Osteocyte (in vitro differentiated cells): Measurements from ENCODE around the gene SEBOX. TPM values are rescaled to one million over a fixed set of nuclear protein-coding genes. Genes with fewer than 3 reads are reported as not detected.

ENCODE experiments used
- DNase-seq: peaks from one replicate; pipeline ENCODE4 v3.0.0; 2021; ENCODE audit warnings: mixed read lengths; ENCODE audit not compliant: unreplicated experiment; ENCODE audit errors: extremely low spot score
- H3K27ac Mint-ChIP-seq: one replicate; pipeline ENCODE4 v1.8.0; 2021; ENCODE audit warnings: mild to moderate bottlenecking, mixed read lengths; ENCODE audit not compliant: unreplicated experiment
- H3K27me3 Mint-ChIP-seq: one replicate; pipeline ENCODE4 v1.8.0; 2021; ENCODE audit warnings: mixed read lengths; ENCODE audit not compliant: unreplicated experiment
- H3K36me3 Mint-ChIP-seq: one replicate; pipeline ENCODE4 v1.8.0; 2021; ENCODE audit warnings: mixed read lengths; ENCODE audit not compliant: unreplicated experiment
- H3K4me1 Mint-ChIP-seq: one replicate; pipeline ENCODE4 v1.8.0; 2021; ENCODE audit warnings: mixed read lengths; ENCODE audit not compliant: unreplicated experiment
- H3K4me3 Mint-ChIP-seq: one replicate; pipeline ENCODE4 v1.8.0; 2021; ENCODE audit warnings: mild to moderate bottlenecking, moderate library complexity, mixed read lengths; ENCODE audit not compliant: unreplicated experiment
- H3K9me3 Mint-ChIP-seq: one replicate; pipeline ENCODE4 v1.8.0; 2021; ENCODE audit warnings: mixed read lengths; ENCODE audit not compliant: unreplicated experiment
- total RNA-seq: library from RNA; stranded (reverse); gene quantifications from 2 replicates; pipeline ENCODE4 v1.2.1, GENCODE V29; 2021
- TF ChIP-seq, protein P1 (sequence below): fragments of 200-600 bp; sonication (generic); IDR thresholded peaks from 2 replicates; pipeline ENCODE4 v1.5.0; 2021; ENCODE audit warnings: antibody characterized with exemption, mild to moderate bottlenecking, moderate library complexity

Gene SEBOX
- total RNA-seq, 1 donor from 2014 or later: not detected

DNA sequence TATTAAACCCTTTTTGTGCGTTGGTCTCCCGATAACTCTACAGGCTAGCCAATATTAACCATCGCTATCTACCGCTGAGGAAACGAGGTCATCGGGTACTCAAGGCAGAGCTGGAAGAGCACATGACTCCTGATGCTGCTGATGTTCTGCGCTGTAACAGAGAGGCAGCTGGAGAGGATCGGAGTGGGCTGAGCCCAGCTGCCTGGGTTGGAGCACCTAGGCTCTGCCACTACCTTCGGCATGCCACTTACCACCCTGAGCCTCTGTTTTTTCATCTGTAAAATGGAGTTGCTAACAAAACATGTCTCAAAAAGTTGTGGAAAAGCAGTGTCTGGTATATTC is 41.4 kb upstream of the SEBOX start:
- no peaks in the 10 kb centered on the region for H3K9me3 Mint-ChIP-seq
- no peak for DNase-seq
- peaks cover 26% of the 10 kb centered on the region for H3K27me3 Mint-ChIP-seq
- H3K4me1 Mint-ChIP-seq: peaks cover 12% of the 10 kb centered on the region
- TF ChIP-seq, protein P1, sequence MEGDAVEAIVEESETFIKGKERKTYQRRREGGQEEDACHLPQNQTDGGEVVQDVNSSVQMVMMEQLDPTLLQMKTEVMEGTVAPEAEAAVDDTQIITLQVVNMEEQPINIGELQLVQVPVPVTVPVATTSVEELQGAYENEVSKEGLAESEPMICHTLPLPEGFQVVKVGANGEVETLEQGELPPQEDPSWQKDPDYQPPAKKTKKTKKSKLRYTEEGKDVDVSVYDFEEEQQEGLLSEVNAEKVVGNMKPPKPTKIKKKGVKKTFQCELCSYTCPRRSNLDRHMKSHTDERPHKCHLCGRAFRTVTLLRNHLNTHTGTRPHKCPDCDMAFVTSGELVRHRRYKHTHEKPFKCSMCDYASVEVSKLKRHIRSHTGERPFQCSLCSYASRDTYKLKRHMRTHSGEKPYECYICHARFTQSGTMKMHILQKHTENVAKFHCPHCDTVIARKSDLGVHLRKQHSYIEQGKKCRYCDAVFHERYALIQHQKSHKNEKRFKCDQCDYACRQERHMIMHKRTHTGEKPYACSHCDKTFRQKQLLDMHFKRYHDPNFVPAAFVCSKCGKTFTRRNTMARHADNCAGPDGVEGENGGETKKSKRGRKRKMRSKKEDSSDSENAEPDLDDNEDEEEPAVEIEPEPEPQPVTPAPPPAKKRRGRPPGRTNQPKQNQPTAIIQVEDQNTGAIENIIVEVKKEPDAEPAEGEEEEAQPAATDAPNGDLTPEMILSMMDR: no peak
- H3K4me3 Mint-ChIP-seq: peak overlapping the region; percentile 70
- H3K36me3 Mint-ChIP-seq: no peaks in the 10 kb centered on the region
- H3K27ac Mint-ChIP-seq: no peak overlapping the region

DNA sequence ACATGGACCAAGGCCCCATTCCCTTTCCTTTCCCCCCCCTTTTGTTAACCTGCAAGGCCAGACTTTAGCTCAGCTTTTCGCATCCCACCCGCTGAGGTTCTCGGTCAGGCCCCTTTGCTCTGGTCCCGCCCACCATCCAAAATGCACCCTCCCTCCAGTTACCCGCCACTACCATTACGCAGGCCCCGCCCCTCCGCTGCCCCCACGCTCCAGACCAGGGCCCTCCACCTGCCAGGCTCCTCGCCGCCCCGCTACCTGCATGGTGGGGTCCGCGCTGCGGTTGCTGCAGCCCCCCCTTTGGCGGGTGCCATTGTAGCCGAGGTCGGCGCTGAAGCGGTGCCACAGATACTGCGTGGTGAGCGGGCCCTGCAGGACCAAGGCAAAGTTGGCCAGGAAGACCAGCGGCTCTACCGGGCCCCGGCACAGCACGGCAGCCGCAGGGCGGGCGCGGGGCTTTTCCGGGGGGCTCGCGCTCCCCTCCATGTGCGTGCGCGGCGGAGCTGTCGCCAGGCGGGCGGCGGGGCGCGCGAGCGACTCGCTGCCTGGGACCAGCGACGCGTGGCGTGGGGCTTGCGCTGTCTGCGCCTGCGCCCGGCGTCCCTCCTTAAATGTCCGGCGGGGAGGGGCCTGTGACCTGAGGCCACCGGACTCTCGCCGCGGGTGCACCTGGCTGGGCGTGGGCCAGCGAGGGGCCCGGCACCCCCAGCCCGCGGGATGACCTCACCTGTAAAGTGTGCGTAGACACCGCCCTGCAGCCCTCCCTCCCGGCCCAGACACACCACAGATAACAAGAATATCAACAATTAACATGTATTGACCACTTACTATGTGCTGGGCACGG is 40.9 kb upstream of the SEBOX start, which contains the start of gene SLC46A1:
Gene SLC46A1, minus strand, starts transcription at position 581 of the 841 bp plus-strand sequence. Its CDS starts 98 bp downstream, at position 483.
- peaks cover 20% of the 10 kb centered on the region for H3K27me3 Mint-ChIP-seq
- no peaks in the 10 kb centered on the region for H3K9me3 Mint-ChIP-seq
- peak within 1 kb of the TSS; percentile 76 for H3K4me3 Mint-ChIP-seq
- H3K27ac Mint-ChIP-seq: peak within 1 kb of the TSS; percentile 38
- no peak for DNase-seq
- no peaks in the 10 kb centered on the region for H3K36me3 Mint-ChIP-seq
- TF ChIP-seq, protein P1: peak; percentile 11
- H3K4me1 Mint-ChIP-seq: peaks cover 12% of the 10 kb centered on the region

DNA sequence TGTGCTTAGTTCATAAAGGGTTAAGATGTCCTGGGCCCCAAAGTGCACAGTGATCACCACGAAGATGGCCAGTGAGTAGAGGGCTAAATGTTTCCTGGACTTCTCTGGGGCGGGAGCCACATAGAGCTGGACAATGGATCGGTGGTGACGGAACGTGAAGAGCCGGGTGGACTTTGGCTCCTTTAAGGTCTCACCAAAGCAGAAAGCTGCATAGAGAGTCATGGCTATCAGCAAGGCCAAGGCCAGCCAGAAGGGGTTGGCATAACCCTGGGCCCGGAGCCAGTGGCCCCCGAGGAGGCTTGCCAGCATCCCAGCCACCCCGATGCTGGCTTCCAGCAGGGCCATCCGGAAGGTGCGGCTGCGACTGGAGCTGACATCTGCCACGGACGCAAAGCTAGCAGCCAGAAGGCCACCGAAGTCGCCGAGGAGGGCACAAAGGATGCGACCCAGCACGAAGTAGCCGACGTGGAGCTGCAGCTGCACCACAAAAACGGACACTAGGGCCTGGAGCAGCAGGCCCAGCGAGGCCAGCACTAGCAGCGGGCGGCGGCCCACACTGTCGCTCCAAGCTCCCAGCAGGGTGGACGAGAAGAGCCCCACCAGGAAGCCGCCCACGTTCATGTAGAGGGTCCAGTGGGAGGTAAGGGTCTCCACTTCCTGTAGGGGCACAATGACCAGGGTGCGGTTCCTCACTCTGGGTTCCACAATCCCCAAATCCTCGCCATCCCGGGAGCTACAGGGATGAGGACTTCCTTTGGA is 40.0 kb upstream of the SEBOX start:
- H3K4me1 Mint-ChIP-seq: peaks cover 12% of the 10 kb centered on the region
- H3K27ac Mint-ChIP-seq: peak overlapping the region; percentile 38
- DNase-seq: no peak

DNA sequence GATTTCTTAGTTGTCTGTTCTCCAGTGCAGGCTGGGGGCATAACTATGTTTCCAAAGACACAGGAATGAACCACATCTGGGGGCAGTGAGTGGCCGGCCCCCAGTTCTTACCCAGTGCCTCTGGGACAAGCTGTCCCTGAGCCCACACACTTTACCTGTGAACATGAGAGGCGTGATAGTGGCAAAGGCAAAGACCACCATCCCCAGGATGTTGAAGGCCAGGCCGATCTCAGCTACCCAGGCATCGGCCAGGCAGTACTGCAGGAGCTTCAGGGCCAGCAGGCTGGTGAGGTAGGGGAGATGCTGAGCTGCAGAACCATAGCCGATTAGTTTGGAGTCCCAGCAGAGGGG is 39.4 kb upstream of the SEBOX start:
- peaks cover 12% of the 10 kb centered on the region for H3K4me1 Mint-ChIP-seq
- H3K27me3 Mint-ChIP-seq: peaks cover 7% of the 10 kb centered on the region
- no peaks in the 10 kb centered on the region for H3K9me3 Mint-ChIP-seq
- TF ChIP-seq, protein P1: no peak
- peak overlapping the region; percentile 76 for H3K4me3 Mint-ChIP-seq
- no peaks in the 10 kb centered on the region for H3K36me3 Mint-ChIP-seq
- DNase-seq: no peak
- H3K27ac Mint-ChIP-seq: no peak overlapping the region

More for the DNA sequence above, 40.0 kb upstream of the SEBOX start:
- TF ChIP-seq, protein P1: no peak
- H3K4me3 Mint-ChIP-seq: peak overlapping the region; percentile 76
- H3K27me3 Mint-ChIP-seq: peaks cover 13% of the 10 kb centered on the region
- no peaks in the 10 kb centered on the region for H3K9me3 Mint-ChIP-seq
- no peaks in the 10 kb centered on the region for H3K36me3 Mint-ChIP-seq

DNA sequence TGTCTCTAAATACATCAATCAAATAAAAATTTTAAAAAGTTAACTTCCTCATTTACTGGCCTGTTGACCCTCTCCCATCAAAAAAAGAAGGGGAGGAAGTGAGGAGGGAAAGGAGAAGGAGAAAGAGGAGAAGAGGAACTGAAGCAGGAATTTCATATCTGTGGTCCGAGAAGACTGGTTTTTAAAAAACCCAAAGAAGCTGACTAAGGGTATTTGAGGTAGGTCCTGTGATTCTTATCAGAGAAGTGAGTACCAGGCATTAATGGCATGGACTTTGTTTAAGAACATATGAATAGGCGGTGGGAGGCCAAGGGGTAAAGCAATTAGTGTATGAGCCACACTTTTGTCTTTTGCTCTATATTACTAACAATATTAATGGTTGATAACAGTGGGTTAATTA is 39.0 kb upstream of the SEBOX start:
- peaks cover 6% of the 10 kb centered on the region for H3K27me3 Mint-ChIP-seq
- no peak overlapping the region for H3K27ac Mint-ChIP-seq
- H3K9me3 Mint-ChIP-seq: no peaks in the 10 kb centered on the region

More for the DNA sequence above, 39.0 kb upstream of the SEBOX start:
- DNase-seq: no peak
- Mint-ChIP-seq H3K4me1 (peaks cover 12% of the 10 kb centered on the region), H3K4me3 (no peak overlapping the region), H3K36me3 (no peaks in the 10 kb centered on the region)
- TF ChIP-seq, protein P1: no peak
